GM21737 (cell line): Measurements from ENCODE around the gene ZP2.
"Not testable (repeated sequence)": the region's sequence is repeated elsewhere in the genome, so short reads cannot be mapped to it uniquely, and the experiment has no call there.

ENCODE experiments used
- ATAC-seq: cut with Tn5 transposase; IDR thresholded peaks from one replicate; pipeline ENCODE4 v1.9.1; 2021; ENCODE audit warnings: mild to moderate bottlenecking, moderate library complexity; ENCODE audit not compliant: unreplicated experiment

ZP2 gene

DNA sequence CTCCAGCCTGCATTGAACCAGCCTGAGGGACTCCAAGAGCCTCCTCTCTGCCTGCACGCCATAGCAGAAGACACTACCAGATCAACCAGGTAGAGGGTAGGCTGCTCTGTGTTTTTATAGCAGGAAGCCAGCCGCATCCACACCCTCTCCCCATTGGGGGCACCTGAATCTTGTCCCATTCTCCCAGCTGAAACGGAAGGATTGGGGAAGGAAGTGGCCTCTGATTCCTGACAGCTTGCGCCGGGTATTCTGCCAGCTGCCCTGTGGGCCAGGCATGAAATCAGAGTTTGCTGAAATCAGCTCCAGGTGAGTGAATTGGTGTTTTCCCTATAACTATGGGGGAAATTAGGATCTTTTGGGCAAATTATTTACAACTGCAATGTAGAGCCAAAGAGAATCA is at the start of gene ZP2:
Gene ZP2 (minus strand): TSS at position 89 of the 400 bp plus-strand sequence. CDS start 27 bp downstream, at position 62.
- no peak for ATAC-seq

GRCh38 chr16:21257284-21257683 is 45.9 kb upstream of the ZP2 start:
- no peak for ATAC-seq

GRCh38 chr16:21256636-21257035 is 45.3 kb upstream of the ZP2 start:
- no peak for ATAC-seq

- no peak for ATAC-seq
Measured at GRCh38 chr16:21253470-21253869, 42.1 kb upstream of the ZP2 start.

GRCh38 chr16:21250072-21250923 is 38.9 kb upstream of the ZP2 start:
- ATAC-seq = no peak

DNA sequence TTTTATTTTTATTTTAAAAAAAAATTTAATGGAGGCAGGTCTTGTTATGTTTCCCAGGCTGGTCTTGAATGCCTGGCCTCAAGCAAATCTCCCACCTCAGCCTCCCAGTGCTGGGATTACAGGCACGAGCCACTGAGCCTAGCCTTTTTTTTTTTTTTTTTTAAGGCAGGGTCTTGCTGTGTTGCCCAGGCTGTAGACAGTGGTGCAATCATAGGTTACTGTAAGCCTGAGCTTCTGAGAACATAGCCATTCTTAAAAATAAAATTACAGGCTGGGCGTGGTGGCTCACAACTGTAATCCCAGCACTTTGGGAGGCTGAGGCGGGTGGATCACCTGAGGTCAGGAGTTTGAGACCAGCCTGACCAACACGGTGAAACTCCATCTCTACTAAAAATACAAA is 36.8 kb upstream of the ZP2 start:
- ATAC-seq = not testable (repeated sequence)

DNA sequence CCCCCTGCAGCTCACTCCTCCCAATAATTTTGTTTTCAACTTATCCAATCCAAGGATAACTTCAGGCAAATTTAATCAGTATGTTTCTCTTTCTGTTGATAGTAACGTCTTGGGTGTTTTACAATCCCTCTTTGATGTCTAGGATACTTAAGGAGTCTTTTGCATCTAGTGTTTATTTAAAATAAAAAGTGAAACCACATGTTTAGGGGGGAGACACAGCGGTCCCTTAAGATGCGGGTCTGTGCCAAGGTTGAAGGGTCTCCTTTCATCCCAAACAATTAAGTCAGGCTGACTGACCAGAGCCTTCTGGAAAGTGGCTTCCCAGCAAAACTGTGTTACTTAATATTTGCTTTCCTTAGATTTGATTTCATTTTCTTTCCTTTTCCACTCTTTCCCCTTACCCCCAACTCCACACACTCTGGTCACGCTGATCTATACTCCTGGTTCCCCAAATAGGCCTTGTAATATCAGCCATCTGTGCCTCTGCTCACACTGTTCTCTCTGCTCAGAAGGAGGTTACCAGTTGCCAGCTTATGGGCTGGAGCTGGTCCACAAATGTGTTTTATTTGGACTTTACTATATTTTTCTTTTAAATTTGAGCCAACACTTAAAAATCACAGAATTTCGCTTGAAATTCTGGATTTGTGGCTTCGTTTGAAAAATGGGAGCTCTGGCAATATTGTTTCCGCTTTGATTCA is 33.3 kb upstream of the ZP2 start:
- no peak for ATAC-seq

- ATAC-seq = no peak
Measured at GRCh38 chr16:21242756-21243155, 31.4 kb upstream of the ZP2 start.

- ATAC-seq = no peak
Measured at GRCh38 chr16:21239646-21240045, 28.3 kb upstream of the ZP2 start.

DNA sequence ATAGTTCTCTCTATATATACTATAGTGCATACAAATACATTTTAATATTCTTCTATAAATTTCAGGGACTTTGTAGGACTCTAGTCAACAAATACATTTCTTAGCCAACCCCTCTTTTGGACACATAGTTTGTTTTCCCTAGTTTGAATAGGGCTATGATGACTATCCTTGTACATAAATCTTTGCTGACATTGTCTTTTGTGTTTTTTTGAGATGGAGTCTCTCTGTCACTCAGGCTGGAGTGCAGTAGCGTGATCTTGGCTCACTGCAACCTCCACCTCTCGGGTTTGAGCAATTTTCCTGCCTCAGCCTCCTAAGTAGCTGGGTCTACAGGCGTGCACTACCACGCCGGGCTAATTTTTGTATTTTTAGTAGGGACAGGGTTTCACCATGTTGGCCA is 25.5 kb upstream of the ZP2 start:
- no peak for ATAC-seq

DNA sequence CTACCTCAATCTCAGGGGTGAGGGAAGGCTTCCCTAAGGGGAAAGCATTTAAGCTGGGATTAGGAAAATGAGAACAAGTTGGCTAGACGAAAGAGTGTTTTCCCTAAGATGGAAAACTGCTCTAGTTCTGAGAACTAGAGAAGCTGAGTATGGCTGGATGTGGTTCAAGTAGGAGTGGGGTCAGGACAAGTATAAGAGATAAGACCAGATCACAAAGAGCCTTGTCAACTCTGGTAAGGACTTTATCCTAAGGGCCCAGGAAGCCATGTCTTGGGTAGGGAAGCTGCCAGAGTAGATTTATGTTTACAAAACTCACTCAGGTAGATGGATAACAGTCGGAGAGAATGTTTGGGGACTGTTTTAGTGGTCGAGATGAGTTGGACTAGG is 23.8 kb upstream of the ZP2 start:
- ATAC-seq = no peak

DNA sequence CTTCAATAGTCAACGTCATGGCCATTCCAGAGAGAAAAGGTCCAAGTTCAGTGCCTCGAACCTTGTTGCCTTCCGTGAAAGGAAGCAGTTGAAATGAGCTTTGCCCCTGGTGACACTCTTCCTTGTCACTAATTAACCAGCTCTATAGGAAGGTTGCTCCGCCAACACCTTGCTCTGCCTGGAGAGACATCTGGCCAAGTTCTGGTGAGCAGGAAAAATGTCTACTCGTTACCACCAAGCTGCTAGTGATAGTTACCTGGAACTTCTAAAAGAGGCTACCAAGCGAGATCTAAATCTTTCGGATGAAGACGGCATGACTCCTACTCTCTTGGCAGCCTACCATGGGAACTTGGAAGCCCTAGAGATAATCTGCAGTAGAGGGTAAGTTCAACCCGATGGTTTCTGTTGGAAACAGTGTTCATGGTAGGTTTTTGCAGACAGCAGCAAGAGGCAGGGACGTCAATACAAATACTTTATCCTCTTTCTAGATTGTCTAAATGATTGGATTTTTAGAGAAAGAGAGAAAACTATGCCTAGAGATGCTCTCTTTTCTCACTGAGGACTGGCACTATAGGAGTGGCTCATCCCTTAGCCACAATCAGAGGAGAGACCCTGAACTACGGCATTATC is 22.3 kb upstream of the ZP2 start, which contains the start of gene ANKS4B:
Gene ANKS4B (plus strand): TSS at position 179 of the 630 bp plus-strand sequence. CDS start 39 bp downstream, at position 218.
- ATAC-seq = no peak

DNA sequence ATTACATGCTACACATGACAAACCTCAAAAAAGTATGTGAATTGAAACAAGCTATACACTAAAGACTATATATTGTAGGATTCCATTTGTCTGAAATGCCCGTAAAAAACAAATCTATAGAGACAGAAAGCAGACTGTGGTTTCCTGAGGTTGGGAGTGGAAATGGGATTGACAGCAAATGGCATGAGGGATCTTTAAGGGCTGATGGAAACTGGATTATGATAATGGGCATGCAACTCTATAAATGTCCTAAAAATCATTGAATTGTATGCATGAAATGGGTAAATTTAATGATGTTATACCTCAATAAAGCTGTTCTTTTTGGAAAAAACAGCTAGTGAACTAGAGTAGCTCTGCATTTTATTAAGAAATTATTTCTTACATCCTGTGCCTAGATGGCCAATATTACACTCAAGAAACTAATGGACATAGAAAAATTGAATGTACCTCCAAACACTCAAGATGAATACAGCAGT is 21.7 kb upstream of the ZP2 start:
- no peak for ATAC-seq

DNA sequence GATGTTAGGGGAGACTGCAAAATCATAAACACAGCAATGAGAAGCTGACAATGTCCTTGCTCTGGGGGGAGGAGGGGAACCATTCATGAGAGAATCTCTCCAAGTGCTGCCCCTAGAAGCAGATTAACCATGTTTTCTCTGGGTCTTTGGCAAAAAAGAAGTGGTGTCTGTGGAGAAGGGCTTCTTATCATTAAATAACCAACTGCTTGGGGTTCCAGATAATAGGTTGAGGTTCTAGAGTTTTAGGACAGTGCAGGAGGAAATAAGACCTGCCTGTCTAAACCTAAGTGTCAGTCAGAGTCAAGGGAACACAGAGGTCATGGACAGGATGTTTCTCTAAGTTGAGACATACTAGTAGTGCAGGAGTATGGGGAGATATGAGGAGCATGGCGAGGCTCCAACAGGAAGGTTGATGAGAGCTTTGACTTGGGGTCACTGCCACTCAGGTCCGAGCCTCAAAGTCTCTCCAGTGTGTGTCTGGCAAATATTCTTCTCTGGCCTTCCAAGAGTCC is 17.0 kb upstream of the ZP2 start:
- no peak for ATAC-seq

- ATAC-seq = no peak
Measured at GRCh38 chr16:21227866-21228265, 16.5 kb upstream of the ZP2 start.

DNA sequence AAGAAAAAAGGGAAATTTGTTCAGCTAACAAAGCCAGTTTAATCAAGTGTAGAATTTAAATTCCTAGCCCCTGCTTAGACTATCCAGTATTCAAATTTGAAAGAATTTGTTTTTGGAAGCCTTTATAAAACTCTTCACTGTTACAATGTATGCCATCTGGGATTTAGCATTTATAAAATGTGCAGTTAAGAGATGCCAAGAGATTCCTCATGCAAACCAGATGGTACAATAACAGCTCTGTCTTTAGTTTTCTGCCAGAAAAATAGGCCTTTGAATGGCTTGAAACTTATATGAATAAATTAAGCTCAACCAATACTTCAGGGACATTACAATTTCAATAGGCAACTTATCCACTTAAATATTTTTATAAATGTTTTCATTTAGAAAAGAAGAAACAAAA is 15.4 kb upstream of the ZP2 start:
- ATAC-seq = no peak

DNA sequence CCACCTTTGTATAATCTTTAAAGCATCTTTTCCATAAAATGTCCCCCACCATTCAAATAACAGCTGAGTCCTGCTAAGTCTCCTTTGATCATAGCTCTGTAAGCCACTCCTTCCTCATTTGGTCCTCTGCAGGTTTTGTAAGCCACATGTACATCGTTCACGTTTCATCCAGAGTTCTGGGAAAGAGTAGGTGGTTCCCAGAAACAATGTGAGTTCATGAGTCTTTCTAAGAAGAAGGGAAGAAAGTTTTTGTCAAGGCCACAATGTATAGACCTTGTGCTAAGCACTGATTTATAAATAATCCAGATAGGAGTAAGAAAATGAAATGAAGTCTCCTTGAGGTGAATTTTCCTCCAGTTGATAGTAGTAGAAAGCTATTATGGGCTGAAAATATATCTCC is 13.4 kb upstream of the ZP2 start:
- ATAC-seq = no peak

DNA sequence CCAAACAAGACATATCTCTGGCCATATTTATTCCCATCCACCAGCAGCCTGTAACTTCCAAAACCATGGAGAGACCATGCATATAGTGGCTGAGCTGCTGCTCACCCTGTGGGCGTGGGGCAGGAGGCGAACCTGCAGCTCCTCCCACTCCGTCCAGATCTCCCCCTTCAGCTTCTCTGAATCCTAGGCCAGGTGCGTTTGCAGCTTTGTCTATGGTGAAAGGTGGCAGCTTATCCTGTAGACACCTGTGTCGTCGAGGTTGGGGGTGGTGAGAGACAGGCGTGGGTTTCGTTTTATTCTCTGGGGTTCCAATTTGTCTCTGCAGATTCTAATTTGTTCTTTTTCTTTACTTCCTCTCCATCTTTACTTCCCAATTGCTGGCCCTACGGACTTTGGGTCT is 12.4 kb upstream of the ZP2 start:
- ATAC-seq = no peak

DNA sequence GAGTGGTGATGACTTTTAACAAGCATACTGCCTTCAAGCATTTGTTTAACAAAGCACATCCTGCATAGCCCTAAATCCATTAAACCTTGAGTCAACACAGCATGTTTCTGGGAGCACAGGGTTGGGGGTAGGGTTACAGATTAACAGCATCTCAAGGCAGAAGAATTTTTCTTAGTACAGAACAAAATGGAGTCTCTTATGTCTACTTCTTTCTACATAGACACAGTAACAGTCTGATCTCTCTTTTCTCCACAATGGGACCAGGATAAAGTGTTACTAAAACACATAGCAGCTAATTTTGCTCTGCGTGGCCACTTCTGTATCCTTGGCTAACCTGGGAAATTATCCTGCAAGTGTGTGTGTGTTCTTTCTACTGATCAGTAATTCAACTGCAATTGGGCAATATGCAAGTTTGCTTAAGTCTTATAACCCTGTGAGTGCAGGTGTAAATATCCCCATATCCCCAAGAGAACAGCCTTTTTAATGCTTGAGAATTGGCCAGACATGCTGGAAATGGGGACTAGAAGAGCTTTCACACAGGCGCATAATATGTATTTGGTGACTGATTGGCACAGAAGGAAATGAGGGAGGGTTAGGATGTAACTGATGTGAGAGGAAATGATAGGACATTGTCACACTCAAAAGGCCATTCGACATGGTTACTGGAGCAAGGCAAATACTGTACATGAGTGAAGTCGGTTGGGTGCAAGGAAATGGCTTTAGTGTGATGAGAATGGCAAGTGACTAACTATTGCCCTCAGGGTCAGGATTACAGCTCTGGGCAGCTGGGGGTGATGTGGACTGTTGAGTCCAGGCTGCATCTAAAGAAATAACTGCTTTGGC is 11.3 kb upstream of the ZP2 start:
- ATAC-seq = no peak

DNA sequence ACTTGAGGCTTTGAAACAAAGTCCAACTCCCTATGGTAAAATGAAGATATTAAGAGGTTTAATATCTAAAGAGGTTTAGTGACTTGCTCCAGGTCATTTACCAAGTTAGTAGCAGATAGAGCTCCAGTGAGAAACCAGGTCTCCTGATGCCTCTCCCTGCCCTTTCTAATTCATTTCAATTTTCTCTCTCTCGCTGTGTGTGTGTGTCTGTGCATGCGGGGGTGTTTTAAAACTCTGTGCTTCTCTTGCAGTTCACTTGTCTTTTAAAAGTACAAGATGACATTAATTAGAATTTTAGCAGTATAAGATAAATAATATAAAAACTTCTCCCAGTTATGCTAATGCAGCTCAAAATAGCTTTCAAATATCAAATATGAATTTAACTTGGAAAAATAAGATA is 8.2 kb upstream of the ZP2 start:
- ATAC-seq = no peak

DNA sequence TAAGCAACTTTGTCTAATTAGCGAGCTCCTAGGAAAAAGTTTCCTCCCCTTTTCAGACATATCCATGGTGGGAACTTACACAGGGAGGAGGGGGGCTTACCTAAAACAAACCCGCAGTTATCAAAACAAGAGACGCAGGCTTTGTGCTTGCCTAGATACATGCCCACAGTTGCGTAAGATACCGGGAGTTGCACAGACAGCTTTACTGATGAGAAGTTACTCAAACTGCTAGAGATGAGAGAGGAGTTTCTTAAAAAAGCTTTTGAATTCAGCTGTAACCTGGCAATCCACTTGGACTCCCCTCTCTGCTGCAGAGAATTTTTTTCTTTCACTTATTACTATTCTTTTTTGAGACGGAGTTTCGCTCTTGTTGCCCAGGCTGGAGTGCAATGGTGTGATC is 6.8 kb upstream of the ZP2 start:
- ATAC-seq = no peak
